Fibroblast of lung (primary cell): ENCODE results near the gene AK9.
A peak's percentile ranks its signal among the peaks of the same experiment; 100 is the strongest.

Experiments used
- EZH2 ChIP-seq: IDR thresholded peaks from 2 replicates; pipeline ENCODE4 v1.5.1; 2012; ENCODE audit warnings: low read length, control low read depth, mild to moderate bottlenecking; ENCODE audit errors: missing control alignments
- TF ChIP-seq, protein P1 (sequence below), 2 donors: IDR thresholded peaks in 1 of 2; conservative IDR thresholded peaks in 1 of 2; 1 replicate in 1 of 2; 2 replicates in 1 of 2; pipeline ENCODE4 v1.5.1; 2011 to 2012; ENCODE audit warnings: low read length in 2 of 2, control low read depth in 1 of 2, inconsistent platforms in 1 of 2, low read depth in 1 of 2, mild to moderate bottlenecking in 1 of 2

DNA sequence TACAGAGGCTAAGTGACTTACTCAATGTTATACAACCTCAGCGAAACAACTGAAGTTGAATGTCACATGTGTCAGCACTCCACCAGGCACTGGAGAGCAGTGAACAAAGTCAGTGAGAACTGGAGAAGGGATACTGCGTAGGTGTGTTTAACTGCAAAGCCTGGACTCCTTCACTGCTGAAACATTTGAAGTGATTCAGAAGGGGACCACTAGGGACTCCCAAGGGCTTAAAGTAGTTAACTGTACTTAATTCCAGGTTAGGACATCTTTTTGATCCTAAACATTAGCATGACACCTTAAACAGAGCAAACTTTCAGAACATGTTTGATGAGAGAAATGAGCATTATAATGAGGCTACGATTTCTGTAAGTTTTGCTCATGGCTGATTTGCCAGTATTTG lies 163.0 kb downstream of the AK9 start:
- TF ChIP-seq, protein P1, sequence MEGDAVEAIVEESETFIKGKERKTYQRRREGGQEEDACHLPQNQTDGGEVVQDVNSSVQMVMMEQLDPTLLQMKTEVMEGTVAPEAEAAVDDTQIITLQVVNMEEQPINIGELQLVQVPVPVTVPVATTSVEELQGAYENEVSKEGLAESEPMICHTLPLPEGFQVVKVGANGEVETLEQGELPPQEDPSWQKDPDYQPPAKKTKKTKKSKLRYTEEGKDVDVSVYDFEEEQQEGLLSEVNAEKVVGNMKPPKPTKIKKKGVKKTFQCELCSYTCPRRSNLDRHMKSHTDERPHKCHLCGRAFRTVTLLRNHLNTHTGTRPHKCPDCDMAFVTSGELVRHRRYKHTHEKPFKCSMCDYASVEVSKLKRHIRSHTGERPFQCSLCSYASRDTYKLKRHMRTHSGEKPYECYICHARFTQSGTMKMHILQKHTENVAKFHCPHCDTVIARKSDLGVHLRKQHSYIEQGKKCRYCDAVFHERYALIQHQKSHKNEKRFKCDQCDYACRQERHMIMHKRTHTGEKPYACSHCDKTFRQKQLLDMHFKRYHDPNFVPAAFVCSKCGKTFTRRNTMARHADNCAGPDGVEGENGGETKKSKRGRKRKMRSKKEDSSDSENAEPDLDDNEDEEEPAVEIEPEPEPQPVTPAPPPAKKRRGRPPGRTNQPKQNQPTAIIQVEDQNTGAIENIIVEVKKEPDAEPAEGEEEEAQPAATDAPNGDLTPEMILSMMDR (conservative IDR thresholded peaks at IDR 0.05 in 1 of 2, IDR thresholded peaks at IDR 0.05 in 1 of 2; ENCODE audit: low read depth in 1 of 2, low read length in 2 of 2), result peak in 1 of 2 donors; percentile 47
- TF ChIP-seq EZH2, result no peak
